GM18951 (cell line): ENCODE data around the gene DCUN1D2.
"Not testable (repeated sequence)": the region's sequence is repeated elsewhere in the genome, so short reads cannot be mapped to it uniquely, and the experiment has no call there.

Source experiments
- POLR2A ChIP-seq: IDR thresholded peaks from 4 replicates; pipeline ENCODE4 v1.6.1; 2011; ENCODE audit warnings: mild to moderate bottlenecking; ENCODE audit not compliant: insufficient read length, insufficient read depth; ENCODE audit errors: extremely low read depth
- in situ Hi-C: fragments of 300-500 bp; cut with MboI; formaldehyde crosslinking; loops from one replicate; pipeline ENCODE4 v1.12.0; 2022; ENCODE audit warnings: low sequenced_read_pairs, mixed read lengths, inconsistent platforms; ENCODE audit not compliant: unreplicated experiment

DCUN1D2 gene

DNA sequence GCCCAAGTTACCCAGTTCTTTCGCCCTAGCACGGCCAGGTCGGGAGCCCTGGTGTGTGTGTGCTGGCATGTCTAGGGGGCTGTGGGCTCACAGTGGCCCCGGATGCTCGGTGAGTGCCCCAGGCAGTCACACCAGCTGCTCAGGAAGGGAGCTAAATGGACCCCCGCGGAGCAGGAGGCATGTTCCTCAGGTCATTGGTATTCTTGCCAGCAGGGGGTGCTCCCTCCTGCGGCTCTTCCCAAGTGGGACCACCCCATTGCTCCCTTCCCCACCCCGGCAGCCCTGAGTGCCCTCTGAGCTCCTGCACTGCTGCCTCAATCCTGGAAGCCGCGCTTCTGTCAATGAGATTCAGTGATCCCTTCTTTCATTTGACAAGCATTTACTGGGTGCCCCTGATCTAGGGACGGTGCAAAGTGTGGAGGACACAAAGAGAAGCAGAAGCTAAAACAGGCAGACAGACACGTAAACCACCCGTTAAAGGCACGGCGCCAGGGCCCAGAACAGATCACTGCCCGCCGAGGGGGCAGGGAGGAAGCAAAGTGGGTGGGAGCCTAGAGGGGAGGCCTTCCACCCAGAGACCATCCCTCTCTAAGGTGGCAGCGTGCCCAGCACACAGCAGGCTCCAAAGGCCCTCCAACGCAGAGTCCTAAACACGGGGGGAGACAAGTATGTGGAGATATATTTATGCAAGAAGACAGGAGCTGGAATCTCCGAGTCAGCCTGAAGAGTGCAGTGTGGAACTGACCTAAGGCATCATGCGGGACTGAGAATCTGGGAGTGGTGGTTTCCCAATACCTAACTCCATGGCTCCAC lies 32.1 kb downstream of the DCUN1D2 start:
- no peak for TF ChIP-seq POLR2A
- in situ Hi-C loops, result no loop called here

DNA sequence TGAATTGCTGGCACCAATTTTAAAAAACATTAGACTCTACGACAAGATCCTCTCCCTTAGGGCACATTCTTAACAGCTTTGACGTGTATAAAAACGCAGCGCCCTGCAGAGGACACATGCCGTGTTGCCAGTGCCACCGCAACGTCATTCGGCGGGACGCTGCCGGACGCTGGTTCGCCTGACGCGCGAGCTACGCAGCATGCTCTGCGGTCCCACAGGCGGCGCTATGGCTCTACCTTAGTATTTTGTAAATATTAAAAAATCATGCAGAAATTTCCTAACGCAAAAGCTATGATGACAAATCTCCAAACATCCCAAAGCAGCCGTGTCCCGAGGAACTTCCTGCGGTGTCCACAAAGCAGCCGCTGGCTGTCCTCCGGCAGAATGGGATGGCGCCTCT lies 33.0 kb downstream of the DCUN1D2 start:
- in situ Hi-C loops, result no loop called here
- no peak for TF ChIP-seq POLR2A

DNA sequence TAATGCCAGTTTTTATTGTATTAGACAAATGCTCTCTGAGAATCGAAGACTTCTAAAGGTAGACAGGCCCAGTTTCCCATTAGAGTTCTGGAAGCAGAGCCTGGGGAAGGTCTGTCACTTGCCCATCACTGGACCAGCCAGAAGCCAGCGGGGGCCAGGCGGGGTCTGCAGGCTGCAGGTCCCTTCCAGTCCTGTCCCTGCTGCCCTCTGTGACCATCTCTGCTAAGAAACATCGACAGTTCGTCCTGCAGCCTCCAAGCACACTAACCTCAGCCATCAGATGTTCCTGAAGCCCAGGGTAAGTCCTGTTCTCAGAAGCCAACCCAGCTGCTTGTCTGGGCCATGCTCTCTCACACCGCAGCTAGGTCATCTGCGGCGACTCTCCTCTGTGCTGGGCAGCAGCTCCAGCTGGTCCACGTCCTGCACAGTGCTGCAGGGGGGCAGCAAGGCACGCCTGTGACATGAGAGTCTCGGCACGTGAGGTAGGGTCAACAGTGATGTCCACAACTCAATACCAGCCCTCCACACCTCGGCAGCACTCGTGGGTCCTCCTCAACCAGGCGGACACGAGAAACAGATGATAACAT lies 34.3 kb downstream of the DCUN1D2 start:
- TF ChIP-seq POLR2A, result no peak
- in situ Hi-C loops, result no loop called here

DNA sequence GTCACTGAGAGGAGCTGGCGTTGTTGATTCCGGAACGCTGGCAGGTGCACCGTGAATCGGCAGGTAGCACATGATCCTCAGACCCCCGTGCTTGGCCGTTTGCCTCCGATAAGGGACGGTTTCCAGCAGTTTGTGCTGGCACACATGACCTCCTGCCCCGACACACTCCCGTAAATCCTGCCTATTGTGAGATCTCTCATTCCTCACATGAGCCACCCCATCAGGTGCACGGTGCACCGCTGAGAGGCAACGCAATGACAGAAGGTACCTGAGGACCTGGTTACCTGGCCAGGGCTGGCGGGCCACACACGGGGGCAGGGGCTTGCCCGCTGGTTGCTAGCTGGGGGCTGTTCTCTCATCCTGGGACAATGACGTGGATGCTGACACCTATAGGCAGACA lies 35.1 kb downstream of the DCUN1D2 start:
- in situ Hi-C loops, result no loop called here
- TF ChIP-seq POLR2A, result no peak

DNA sequence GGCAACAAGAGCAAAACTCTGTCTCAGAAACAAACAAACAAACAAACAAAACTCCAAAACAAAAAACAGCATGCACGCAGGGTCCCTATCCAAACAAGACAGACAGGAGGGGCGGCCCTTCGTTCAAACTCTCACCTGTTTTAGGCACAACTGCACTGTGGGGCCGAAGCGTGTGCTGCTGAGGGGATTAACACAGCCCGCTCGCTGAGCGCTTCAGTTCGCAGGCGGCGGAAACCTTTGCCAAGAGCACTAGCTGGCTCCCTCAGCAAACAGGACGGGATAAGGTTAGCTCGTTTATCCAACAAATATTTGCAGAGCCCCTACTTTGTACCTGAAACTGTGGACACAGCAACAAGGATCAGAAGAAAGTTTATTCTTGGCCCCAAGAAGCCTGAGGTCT lies 35.6 kb downstream of the DCUN1D2 start:
- in situ Hi-C loops, result no loop called here
- TF ChIP-seq POLR2A, result no peak

DNA sequence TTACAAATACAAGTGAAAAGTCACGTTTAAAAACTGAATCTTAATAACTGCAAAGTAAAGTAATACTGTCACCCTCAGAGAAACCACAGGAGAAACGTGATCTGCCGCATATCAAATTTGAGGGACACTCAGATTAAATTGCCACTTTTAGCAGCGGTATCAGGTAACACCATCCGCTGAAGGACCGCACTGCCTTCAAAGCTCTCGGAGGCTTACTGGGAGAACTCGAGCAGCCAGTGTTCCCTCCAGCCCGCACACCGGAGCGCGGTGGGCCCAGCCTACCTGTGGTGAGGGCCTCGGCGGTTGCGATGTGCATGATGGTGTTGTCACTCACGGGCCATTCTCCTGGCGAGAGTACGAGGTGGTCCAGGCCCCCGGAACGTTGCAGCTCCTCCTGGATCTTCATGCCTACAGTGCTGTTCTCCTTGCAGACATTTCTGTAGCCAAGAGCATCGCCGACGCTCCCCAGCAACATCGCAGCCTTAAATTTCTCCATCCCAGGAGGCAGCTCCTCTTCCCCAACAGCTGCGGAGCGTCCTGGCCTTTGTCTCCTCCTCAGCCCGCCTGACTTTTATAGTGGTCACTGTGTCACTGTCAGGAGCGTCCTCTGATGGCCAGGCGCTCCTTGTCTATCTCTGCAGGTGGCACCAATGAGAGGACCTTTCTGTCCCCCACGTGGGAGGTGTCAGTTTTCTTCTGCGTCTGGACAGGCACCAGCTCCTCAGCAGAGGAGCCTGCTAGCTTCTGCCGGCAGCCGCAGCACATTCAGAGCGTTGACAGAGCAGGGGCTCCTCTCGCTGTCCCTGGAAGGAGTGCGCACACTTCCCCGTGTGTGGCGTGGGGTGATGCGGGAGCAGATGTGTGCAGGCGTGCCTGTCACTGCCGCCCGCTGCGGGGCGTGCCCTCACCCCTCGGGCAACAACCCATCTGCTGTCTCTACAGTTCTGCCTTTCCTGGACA lies 37.3 kb downstream of the DCUN1D2 start, which contains the start of gene ADPRHL1:
TSS of gene ADPRHL1 (minus strand) at position 547 of the 960 bp plus-strand sequence. CDS start at position 496, 51 bp downstream.
- in situ Hi-C loops, result no loop called here
- no peak for TF ChIP-seq POLR2A

DNA sequence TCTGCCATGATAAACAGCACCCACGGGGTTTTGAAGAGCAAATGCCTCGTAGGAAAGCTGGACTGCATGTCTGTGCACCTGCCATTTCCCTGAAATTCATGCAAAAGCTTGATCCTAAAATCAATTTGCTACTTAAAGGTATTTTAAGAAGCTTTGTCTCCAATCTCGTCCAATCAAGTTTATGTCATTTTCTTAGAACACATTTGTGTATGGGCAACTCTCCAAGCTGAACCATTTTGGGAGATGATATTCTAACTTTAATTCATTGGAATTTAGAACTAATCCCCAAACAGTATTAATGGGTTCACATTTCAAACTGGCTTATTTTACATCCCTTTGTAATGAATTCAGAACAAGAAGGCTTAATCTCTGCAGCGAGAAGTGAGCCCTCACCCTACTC lies 38.0 kb downstream of the DCUN1D2 start:
- TF ChIP-seq POLR2A, result no peak

DNA sequence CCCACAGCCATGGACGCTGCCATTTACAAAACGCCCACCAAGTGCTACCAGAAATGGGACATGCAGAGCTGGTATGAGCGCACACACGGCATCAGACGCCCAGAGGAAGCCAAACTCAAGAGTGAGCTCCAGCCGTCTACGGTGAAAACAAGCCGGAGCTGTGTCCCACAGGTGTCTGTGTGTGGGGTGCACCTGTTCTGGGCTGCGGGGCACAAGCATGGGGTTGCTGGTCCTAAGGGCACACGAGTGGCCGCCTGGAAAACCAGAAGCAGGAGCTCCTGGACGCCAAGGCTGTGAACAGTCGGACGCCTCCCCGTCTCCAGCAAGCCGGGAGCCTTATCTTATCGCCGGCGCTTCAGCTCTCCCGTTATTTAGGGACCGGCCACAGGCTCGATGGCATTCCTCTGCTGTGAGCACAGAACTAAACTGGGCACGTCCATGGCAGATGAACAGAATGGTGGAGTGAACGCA lies 38.5 kb downstream of the DCUN1D2 start:
- TF ChIP-seq POLR2A, result no peak
- in situ Hi-C loops, result no loop called here

More for the DNA sequence above, 38.0 kb downstream of the DCUN1D2 start:
- in situ Hi-C loops, result no loop called here

DNA sequence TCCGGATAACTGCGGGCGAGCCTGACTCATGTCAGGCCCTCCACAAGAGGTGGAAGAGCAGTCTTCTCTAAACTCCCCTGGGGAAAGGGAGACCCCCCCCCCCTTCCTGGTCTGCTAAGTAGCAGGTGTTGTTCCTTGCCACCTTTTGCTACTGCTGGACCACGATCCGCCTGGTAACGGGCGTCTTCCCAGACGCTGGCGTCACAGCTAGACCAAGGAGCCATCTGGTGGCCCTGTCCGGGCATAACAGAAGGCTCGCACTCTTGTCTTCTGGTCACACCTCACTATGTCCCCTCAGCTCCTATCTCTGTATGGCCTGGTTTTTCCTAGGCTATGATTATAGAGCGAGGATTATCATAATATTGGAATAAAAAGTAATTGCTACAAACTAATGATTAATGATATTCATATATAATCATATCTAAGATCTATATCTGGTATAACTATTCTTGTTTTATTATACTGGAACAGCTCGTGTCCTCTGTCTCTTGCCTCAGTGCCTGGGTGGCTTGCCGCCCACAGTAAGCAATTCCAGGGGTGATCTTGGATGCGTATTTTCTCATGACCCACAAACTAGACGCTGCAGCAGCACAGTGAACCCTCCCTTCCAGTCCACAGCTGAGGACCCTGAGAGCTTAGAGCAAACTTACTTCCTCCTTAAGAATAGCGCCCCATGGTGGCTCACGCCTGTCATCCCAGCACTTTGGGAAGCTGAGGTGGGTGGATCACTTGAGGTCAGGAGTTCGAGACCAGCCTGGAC lies 39.5 kb downstream of the DCUN1D2 start:
- in situ Hi-C loops, result not testable (repeated sequence)

DNA sequence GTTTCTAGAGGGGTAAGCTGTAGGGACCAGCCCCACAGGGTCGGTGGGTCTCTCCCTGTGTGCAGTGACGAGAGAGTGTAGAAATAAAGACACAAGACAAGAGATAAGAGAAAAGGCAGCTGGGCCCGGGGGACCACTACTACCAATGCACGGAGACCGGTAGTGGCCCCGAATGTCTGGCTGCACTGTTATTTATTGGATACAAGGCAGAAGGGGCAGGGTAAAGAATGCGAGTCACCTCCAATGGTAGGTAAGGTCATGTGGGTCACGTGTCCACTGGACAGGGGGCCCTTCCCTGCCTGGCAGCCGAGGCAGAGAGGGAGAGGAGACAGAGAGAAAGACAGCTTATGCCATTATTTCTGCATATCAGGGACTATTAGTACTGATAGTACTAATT lies 40.2 kb downstream of the DCUN1D2 start:
- in situ Hi-C loops, result not testable (repeated sequence)

DNA sequence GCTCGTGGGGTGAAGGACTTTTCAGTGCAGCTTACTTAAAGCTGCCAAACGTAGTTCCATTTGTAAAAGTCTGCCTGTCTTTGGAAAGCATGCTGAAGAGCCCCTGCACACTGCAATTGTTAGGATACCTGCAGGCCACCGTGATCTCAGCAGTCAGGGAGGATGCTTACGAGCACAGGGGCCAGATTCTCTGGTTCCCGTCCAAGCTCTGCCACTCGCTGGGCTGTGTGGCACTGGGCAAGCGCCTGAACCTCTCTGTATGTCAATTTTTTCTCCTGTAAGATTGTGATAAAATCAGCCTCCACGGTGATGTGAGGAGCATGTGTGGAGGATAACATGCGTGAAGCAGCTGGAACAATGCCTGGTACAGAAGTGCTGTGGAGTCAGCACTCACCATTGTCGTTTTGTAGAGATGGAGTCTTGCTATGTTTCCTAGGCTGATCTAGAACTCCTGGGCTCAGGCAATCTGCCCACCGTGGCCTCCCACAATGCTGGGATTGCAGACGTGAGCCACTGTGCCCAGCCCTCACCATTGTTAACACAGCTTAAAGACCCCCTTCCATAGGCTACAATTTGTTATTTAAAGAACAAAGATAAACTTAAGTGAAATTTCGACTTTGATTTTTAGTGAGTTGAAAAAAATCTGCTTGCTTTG lies 40.7 kb downstream of the DCUN1D2 start:
- in situ Hi-C loops, result no loop called here
- TF ChIP-seq POLR2A, result no peak
